Thoracic aorta (tissue), 2 donors: Measurements from ENCODE around the gene AQP10. TPM values are rescaled to one million over a fixed set of nuclear protein-coding genes. Genes with fewer than 3 reads are reported as not detected.

Experiments used
- ATAC-seq: fragments of 150-250 bp; one replicate; pipeline ENCODE4 v1.8.0; 2017; ENCODE audit warnings: low read depth; ENCODE audit not compliant: insufficient number of reproducible peaks, low FRiP score
- DNase-seq: peaks from one replicate; pipeline ENCODE4 v3.0.0-alpha.2; 2020; ENCODE audit warnings: low spot score
- H3K27ac ChIP-seq, 2 donors: fragments of 200-600 bp; sonication (generic); 1 replicate in 1 of 2; 2 replicates in 1 of 2; pipeline ENCODE4 v1.5.1; 2016; ENCODE audit warnings: mild to moderate bottlenecking in 2 of 2, moderate library complexity in 2 of 2
- H3K27me3 ChIP-seq: fragments of 200-600 bp; sonication (generic); replicated peaks from 2 replicates; pipeline ENCODE4 v1.6.0; 2016; ENCODE audit warnings: mild to moderate bottlenecking; ENCODE audit not compliant: insufficient read depth
- H3K36me3 ChIP-seq: fragments of 200-600 bp; sonication (generic); one replicate; pipeline ENCODE4 v1.5.1; 2016
- H3K4me1 ChIP-seq, 2 donors: fragments of 200-600 bp; sonication (generic); 1 replicate in 1 of 2; 2 replicates in 1 of 2; pipeline versions ENCODE4 v1.5.1 to v1.6.0; 2016; ENCODE audit warnings: low read depth in 2 of 2, mild to moderate bottlenecking in 1 of 2; ENCODE audit not compliant: control insufficient read depth in 1 of 2
- H3K4me3 ChIP-seq: fragments of 200-600 bp; sonication (generic); 2 replicates; pipeline ENCODE4 v1.5.1; 2016; ENCODE audit warnings: mild to moderate bottlenecking
- H3K9me3 ChIP-seq: fragments of 200-600 bp; sonication (generic); 2 replicates; pipeline ENCODE4 v1.5.1; 2016
- CTCF ChIP-seq: fragments of 200-600 bp; sonication (generic); IDR thresholded peaks from one replicate; pipeline ENCODE4 v1.5.1; 2019; ENCODE audit warnings: antibody characterized with exemption
- total RNA-seq, 2 donors: library from RNA; depleted of rRNA; stranded (reverse); fragments of >200 nt; gene quantifications; one replicate each; pipeline versions ENCODE4 v1.1.0 to v1.2.3, GENCODE V29; 2016

The AQP10 gene
- total RNA-seq, 2 donors from 2014 or later, result not detected

DNA sequence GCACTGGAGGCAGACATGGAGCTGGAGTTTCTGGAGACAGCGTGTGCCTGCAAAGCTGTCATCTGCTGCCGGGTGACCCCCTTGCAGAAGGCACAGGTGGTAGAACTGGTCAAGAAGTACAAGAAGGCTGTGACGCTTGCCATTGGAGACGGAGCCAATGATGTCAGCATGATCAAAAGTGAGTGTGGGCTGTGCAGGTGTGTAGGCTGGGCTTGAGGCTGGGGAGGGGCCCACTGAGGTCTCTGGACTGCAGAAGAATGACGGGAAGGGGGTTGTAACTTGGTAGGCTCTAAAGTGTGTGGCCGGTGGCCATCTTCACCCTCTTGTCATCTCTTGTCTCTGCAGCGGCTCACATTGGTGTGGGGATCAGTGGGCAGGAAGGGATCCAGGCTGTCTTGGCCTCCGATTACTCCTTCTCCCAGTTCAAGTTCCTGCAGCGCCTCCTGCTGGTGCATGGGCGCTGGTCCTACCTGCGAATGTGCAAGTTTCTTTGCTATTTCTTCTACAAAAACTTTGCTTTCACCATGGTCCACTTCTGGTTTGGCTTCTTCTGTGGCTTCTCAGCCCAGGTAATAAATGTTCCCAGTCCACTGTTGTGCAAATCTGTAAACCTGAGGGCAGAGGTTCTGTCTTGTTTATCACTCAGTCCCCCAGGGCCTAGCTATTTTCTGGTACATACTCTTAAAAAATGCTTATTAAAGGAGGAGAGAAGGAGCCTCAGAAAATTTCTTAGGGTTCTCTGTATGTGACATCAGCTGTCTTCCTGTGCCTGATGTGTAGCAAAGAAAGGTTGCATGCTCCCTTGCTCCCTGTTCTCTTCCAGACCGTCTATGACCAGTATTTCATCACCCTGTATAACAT is 24.3 kb downstream of the AQP10 start:
- H3K27me3 ChIP-seq, result no peaks in the 10 kb centered on the region
- ATAC-seq (no peak), DNase-seq (no peak)
- peaks cover 88% of the 10 kb centered on the region for H3K36me3 ChIP-seq
- no peaks in the 10 kb centered on the region for H3K4me1 ChIP-seq
- no peaks in the 10 kb centered on the region for H3K9me3 ChIP-seq
- no peak overlapping the region for H3K4me3 ChIP-seq
- peak; percentile 48 for TF ChIP-seq CTCF
- no peak overlapping the region for H3K27ac ChIP-seq

DNA sequence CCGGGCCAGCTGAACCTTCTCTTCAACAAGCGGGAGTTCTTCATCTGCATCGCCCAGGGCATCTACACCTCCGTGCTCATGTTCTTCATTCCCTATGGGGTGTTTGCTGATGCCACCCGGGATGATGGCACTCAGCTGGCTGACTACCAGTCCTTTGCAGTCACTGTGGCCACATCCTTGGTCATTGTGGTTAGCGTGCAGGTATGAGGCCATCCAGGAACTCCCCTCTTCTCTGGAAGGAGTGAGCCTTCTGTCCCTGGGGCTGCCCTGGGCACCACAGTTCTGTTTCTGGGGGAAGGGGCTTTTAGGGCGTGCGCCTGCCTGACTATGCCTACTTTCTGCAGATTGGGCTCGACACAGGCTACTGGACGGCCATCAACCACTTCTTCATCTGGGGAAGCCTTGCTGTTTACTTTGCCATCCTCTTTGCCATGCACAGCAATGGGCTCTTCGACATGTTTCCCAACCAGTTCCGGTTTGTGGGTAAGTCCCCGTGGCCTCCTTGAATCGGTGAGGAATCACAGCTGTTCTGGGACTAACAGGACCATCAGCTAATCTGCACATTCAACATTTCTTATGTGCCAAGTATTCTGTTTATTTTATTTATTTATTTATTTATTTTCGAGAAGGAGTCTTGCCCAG is 25.5 kb downstream of the AQP10 start:
- H3K36me3 ChIP-seq, result peaks cover 76% of the 10 kb centered on the region

GRCh38 chr1:154347961-154348360 is 27.1 kb downstream of the AQP10 start:
- DNase-seq, result no peak
- no peak overlapping the region for H3K4me3 ChIP-seq
- ATAC-seq, result no peak
- no peaks in the 10 kb centered on the region for H3K9me3 ChIP-seq
- TF ChIP-seq CTCF, result no peak
- H3K27me3 ChIP-seq, result no peaks in the 10 kb centered on the region
- H3K27ac ChIP-seq, result no peak overlapping the region
- H3K4me1 ChIP-seq, result peaks cover 6 to 12% of the 10 kb centered on the region in 2 donors
- peaks cover 62% of the 10 kb centered on the region for H3K36me3 ChIP-seq

More for the DNA sequence above, 25.5 kb downstream of the AQP10 start:
- Histone ChIP-seq H3K4me1 (no peaks in the 10 kb centered on the region), H3K27me3 (no peaks in the 10 kb centered on the region), H3K9me3 (no peaks in the 10 kb centered on the region), H3K4me3 (no peak overlapping the region), H3K27ac (no peak overlapping the region)
- DNase-seq (no peak), ATAC-seq (no peak)
- TF ChIP-seq CTCF, result no peak

GRCh38 chr1:154348429-154349076 is 27.7 kb downstream of the AQP10 start:
- H3K27ac ChIP-seq, result no peak overlapping the region
- no peak for DNase-seq
- H3K27me3 ChIP-seq, result no peaks in the 10 kb centered on the region
- no peaks in the 10 kb centered on the region for H3K9me3 ChIP-seq
- peaks cover 9 to 17% of the 10 kb centered on the region in 2 donors for H3K4me1 ChIP-seq
- no peak for ATAC-seq
- no peak for TF ChIP-seq CTCF
- peaks cover 56% of the 10 kb centered on the region for H3K36me3 ChIP-seq
- H3K4me3 ChIP-seq, result no peak overlapping the region

GRCh38 chr1:154349121-154349520 is 28.2 kb downstream of the AQP10 start:
- H3K4me3 ChIP-seq, result no peak overlapping the region
- no peaks in the 10 kb centered on the region for H3K27me3 ChIP-seq
- H3K9me3 ChIP-seq, result no peaks in the 10 kb centered on the region
- ATAC-seq (no peak), DNase-seq (no peak)
- no peak overlapping the region for H3K27ac ChIP-seq
- H3K36me3 ChIP-seq, result peaks cover 50% of the 10 kb centered on the region
- no peak for TF ChIP-seq CTCF
- peaks cover 9 to 20% of the 10 kb centered on the region in 2 donors for H3K4me1 ChIP-seq
